ENCODE measurements around the gene CDH13.

CDH13 gene

GRCh38 chr16:82625066-82625968 is 1.5 kb upstream of the CDH13 start:
- TF ChIP-seq CTCF (IDR thresholded peaks at IDR 0.05; ENCODE audit: control insufficient read depth, extremely low read depth, insufficient read depth), result no peak
- no peak for DNase-seq (ENCODE audit: low read depth)
- H3K4me3 ChIP-seq (ENCODE audit: low read depth, low read length), result no peak overlapping the region

GRCh38 chr16:82628088-82628423 is 1.3 kb downstream of the CDH13 start:
- H3K4me3 ChIP-seq (ENCODE audit: low read depth, low read length), result no peak overlapping the region

GRCh38 chr16:82628711-82629110 is 1.9 kb downstream of the CDH13 start:
- DNase-seq (ENCODE audit: low read depth), result no peak
- TF ChIP-seq CTCF (IDR thresholded peaks at IDR 0.05; ENCODE audit: control insufficient read depth, extremely low read depth, insufficient read depth), result no peak
- no peak overlapping the region for H3K4me3 ChIP-seq (ENCODE audit: low read depth, low read length)

More at GRCh38 chr16:82628088-82628423, 1.3 kb downstream of the CDH13 start:
- no peak for TF ChIP-seq CTCF (IDR thresholded peaks at IDR 0.05; ENCODE audit: control insufficient read depth, extremely low read depth, insufficient read depth)
- no peak for DNase-seq (ENCODE audit: low read depth)

GRCh38 chr16:82629441-82630027 is 2.8 kb downstream of the CDH13 start:
- DNase-seq (ENCODE audit: low read depth), result no peak
- no peak for TF ChIP-seq CTCF (IDR thresholded peaks at IDR 0.05; ENCODE audit: control insufficient read depth, extremely low read depth, insufficient read depth)
- no peak overlapping the region for H3K4me3 ChIP-seq (ENCODE audit: low read depth, low read length)

GRCh38 chr16:82630219-82630618 is 3.5 kb downstream of the CDH13 start:
- no peak for DNase-seq (ENCODE audit: low read depth)
- TF ChIP-seq CTCF (IDR thresholded peaks at IDR 0.05; ENCODE audit: control insufficient read depth, extremely low read depth, insufficient read depth), result no peak
- no peak overlapping the region for H3K4me3 ChIP-seq (ENCODE audit: low read depth, low read length)

GRCh38 chr16:82630688-82631087 is 3.9 kb downstream of the CDH13 start:
- TF ChIP-seq CTCF (IDR thresholded peaks at IDR 0.05; ENCODE audit: control insufficient read depth, extremely low read depth, insufficient read depth), result 0 out of 2 replicates have a peak, but pooled peaks have one; percentile 17
- H3K4me3 ChIP-seq (ENCODE audit: low read depth, low read length), result no peak overlapping the region
- DNase-seq (ENCODE audit: low read depth), result no peak

Data from LNCaP clone FGC (cell line).